Breast epithelium (tissue), 4 donors: ENCODE data around the gene SLC39A11. TPM values are rescaled to one million over a fixed set of nuclear protein-coding genes. Genes with fewer than 3 reads are reported as not detected.

ENCODE experiments used
- DNase-seq, 2 donors: peaks; one replicate each; pipeline ENCODE4 v3.0.0-alpha.2; 2019; ENCODE audit warnings: low spot score in 2 of 2
- H3K27ac ChIP-seq, 2 donors: fragments of 200-600 bp; sonication (generic) in 1 of 2; one replicate each; pipeline ENCODE4 v1.5.1; 2016 to 2019; ENCODE audit warnings: mild to moderate bottlenecking in 1 of 2
- H3K27me3 ChIP-seq, 2 donors: fragments of 200-600 bp; sonication (generic) in 1 of 2; one replicate each; pipeline versions ENCODE4 v1.5.1 to v1.6.0; 2017 to 2019; ENCODE audit warnings: control low read depth in 1 of 2, mild to moderate bottlenecking in 1 of 2
- H3K36me3 ChIP-seq: fragments of 200-600 bp; one replicate; pipeline ENCODE4 v1.5.1; 2019
- H3K4me1 ChIP-seq, 2 donors: fragments of 200-600 bp; sonication (generic); one replicate each; pipeline ENCODE4 v1.5.1; 2016 to 2019; ENCODE audit warnings: control low read depth in 1 of 2
- H3K4me3 ChIP-seq, 3 donors: fragments of 200-600 bp; sonication (generic); 1 replicate in 2 of 3; 2 replicates in 1 of 3; pipeline ENCODE4 v1.5.1; 2016 to 2019; ENCODE audit warnings: mild to moderate bottlenecking in 3 of 3, moderate library complexity in 2 of 3
- H3K9me3 ChIP-seq, 2 donors: fragments of 200-600 bp; sonication (generic) in 1 of 2; one replicate each; pipeline ENCODE4 v1.5.1; 2016 to 2019; ENCODE audit warnings: control low read depth in 1 of 2
- POLR2A ChIP-seq: fragments of 450-650 bp; IDR thresholded peaks from one replicate; pipeline ENCODE4 v1.6.1; 2016; ENCODE audit warnings: antibody characterized with exemption, mild to moderate bottlenecking, moderate library complexity
- POLR2AphosphoS5 ChIP-seq, 3 donors: sonication (generic); formaldehyde crosslinking; IDR thresholded peaks; one replicate each; pipeline ENCODE4 v1.6.1; 2017; ENCODE audit warnings: antibody characterized with exemption in 3 of 3
- intact Hi-C: fragments of 100-400 bp; cut with DNase I; formaldehyde crosslinking; loops from one replicate; pipeline ENCODE4 v1.15.1; 2023; ENCODE audit warnings: low total_unique reads
- total RNA-seq, 3 donors: library from RNA; depleted of rRNA; stranded (reverse); fragments of >200 nt; gene quantifications; one replicate each; pipeline ENCODE4 v1.1.0, GENCODE V29; 2016
- TF ChIP-seq, protein P1 (sequence below), 3 donors: fragments of 450-650 bp; IDR thresholded peaks; one replicate each; pipeline ENCODE4 v1.5.1; 2016 to 2017; ENCODE audit warnings: antibody characterized with exemption in 3 of 3, mild to moderate bottlenecking in 3 of 3, moderate library complexity in 3 of 3

SLC39A11 gene
- total RNA-seq, 3 donors from 2014 or later = 31.8 to 54.6 (median 47.0) TPM

DNA sequence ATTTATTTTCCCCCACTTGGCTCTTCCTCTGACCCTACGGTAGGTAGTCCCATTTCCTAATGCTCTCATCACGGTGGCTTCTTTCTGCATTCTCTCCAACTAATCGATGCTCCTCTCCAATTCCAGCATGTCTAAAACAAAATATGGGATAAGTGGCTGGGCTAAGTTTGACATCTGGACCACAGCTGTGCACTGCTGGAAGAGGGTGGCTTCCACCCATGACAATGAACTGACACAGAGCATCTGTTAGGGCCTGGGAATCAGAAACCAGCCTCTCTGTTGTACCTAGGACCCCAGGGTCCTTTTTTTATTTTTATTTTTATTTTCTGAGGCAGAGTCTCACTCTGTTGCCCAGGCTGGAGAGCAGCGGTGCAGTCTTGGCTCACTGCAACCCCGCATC, 29.0 kb upstream of the SLC39A11 start:
- TF ChIP-seq POLR2A = no peak
- no peak for TF ChIP-seq POLR2AphosphoS5 (IDR thresholded peaks at IDR 0.05)
- TF ChIP-seq, protein P1, sequence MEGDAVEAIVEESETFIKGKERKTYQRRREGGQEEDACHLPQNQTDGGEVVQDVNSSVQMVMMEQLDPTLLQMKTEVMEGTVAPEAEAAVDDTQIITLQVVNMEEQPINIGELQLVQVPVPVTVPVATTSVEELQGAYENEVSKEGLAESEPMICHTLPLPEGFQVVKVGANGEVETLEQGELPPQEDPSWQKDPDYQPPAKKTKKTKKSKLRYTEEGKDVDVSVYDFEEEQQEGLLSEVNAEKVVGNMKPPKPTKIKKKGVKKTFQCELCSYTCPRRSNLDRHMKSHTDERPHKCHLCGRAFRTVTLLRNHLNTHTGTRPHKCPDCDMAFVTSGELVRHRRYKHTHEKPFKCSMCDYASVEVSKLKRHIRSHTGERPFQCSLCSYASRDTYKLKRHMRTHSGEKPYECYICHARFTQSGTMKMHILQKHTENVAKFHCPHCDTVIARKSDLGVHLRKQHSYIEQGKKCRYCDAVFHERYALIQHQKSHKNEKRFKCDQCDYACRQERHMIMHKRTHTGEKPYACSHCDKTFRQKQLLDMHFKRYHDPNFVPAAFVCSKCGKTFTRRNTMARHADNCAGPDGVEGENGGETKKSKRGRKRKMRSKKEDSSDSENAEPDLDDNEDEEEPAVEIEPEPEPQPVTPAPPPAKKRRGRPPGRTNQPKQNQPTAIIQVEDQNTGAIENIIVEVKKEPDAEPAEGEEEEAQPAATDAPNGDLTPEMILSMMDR (IDR thresholded peaks at IDR 0.05) = no peak
- DNase-seq = no peak
- intact Hi-C loops = no loop called here
- Histone ChIP-seq H3K9me3 (no peaks in the 10 kb centered on the region), H3K36me3 (no peaks in the 10 kb centered on the region), H3K4me1 (no peaks in the 10 kb centered on the region), H3K27ac (no peak overlapping the region), H3K4me3 (no peak overlapping the region), H3K27me3 (no peaks in the 10 kb centered on the region)

DNA sequence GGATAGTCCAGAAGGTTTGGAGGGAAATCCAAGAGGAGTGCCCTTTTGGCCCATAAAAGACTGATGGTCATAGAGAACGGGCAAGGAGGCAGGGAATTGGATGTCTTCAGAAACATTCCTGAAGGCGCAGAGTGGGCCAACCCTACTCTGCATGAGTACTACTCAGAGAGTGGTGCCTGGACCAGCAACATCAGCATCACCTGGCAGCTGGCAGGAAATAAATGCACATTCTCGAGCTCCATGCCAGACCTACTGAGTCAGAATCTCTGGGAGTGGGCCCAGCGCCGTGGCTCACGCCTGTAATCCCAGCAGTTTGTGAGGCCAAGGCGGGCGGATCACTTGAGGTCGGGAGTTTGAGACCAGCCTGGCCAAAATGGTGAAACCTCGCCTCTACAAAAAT, 27.1 kb upstream of the SLC39A11 start:
- intact Hi-C loops = no loop called here
- TF ChIP-seq POLR2A (no peak), POLR2AphosphoS5 (IDR thresholded peaks at IDR 0.05) (no peak)
- TF ChIP-seq, protein P1 (IDR thresholded peaks at IDR 0.05) = no peak
- no peak for DNase-seq

GRCh38 chr17:73118951-73119391, 26.5 kb upstream of the SLC39A11 start:
- no peak for DNase-seq
- H3K4me1 ChIP-seq = no peaks in the 10 kb centered on the region
- no peak for TF ChIP-seq POLR2AphosphoS5 (IDR thresholded peaks at IDR 0.05)
- no peak for TF ChIP-seq POLR2A
- TF ChIP-seq, protein P1 (IDR thresholded peaks at IDR 0.05) = no peak
- no peaks in the 10 kb centered on the region for H3K36me3 ChIP-seq
- H3K27me3 ChIP-seq = no peaks in the 10 kb centered on the region
- H3K4me3 ChIP-seq = no peak overlapping the region
- H3K9me3 ChIP-seq = no peaks in the 10 kb centered on the region
- intact Hi-C loops = no loop called here
- no peak overlapping the region for H3K27ac ChIP-seq

More for the DNA sequence above, 27.1 kb upstream of the SLC39A11 start:
- H3K36me3 ChIP-seq = no peaks in the 10 kb centered on the region
- H3K27me3 ChIP-seq = no peaks in the 10 kb centered on the region
- H3K4me3 ChIP-seq = no peak overlapping the region
- H3K9me3 ChIP-seq = no peaks in the 10 kb centered on the region
- H3K4me1 ChIP-seq = no peaks in the 10 kb centered on the region
- H3K27ac ChIP-seq = no peak overlapping the region

- peak in 1 of 2 donors; percentile 78 for DNase-seq
- no peak for TF ChIP-seq POLR2A
- peak in 1 of 3 donors; percentile 29 for TF ChIP-seq POLR2AphosphoS5 (IDR thresholded peaks at IDR 0.05)
- TF ChIP-seq, protein P1 (IDR thresholded peaks at IDR 0.05) = no peak
- Histone ChIP-seq H3K27me3 (no peaks in the 10 kb centered on the region), H3K9me3 (no peaks in the 10 kb centered on the region), H3K36me3 (no peaks in the 10 kb centered on the region), H3K4me1 (no peaks in the 10 kb centered on the region), H3K4me3 (no peak overlapping the region), H3K27ac (no peak overlapping the region)
- intact Hi-C loops = no loop called here
These were observed 25.7 kb upstream of the SLC39A11 start for GRCh38 chr17:73118139-73118538.

DNA sequence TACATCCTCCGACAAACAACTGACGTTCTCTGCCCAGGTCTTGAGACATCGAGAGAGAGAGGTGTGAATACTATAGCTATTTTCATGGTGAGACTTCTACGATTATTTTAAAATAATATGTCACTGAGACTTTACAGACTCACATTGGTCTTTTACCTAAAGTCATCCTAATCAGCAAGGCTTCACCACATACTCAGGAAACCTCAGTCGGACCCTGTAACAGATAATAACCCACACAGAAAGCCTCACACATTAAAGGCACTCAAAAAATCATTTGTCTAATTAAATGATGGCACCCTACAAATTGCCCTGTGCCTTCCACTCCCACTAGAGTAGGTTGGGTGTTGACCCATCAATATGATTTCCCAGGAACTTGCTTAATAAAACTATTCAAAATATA, 19.8 kb upstream of the SLC39A11 start:
- Histone ChIP-seq H3K27ac (no peak overlapping the region), H3K9me3 (no peaks in the 10 kb centered on the region), H3K36me3 (no peaks in the 10 kb centered on the region), H3K4me1 (no peaks in the 10 kb centered on the region), H3K27me3 (no peaks in the 10 kb centered on the region), H3K4me3 (no peak overlapping the region)
- intact Hi-C loops = no loop called here
- TF ChIP-seq POLR2A (no peak), POLR2AphosphoS5 (IDR thresholded peaks at IDR 0.05) (no peak)
- TF ChIP-seq, protein P1 (IDR thresholded peaks at IDR 0.05) = no peak
- DNase-seq = no peak
